ENCODE data around the gene AVP. TPM values are rescaled to one million over a fixed set of nuclear protein-coding genes. Genes with fewer than 3 reads are reported as not detected.

AVP gene
- total and polyA plus RNA-seq, 9 of the 15 experiments (the other 6 are each of a cell fraction or from before 2014, with no cell fraction given): not detected

DNA sequence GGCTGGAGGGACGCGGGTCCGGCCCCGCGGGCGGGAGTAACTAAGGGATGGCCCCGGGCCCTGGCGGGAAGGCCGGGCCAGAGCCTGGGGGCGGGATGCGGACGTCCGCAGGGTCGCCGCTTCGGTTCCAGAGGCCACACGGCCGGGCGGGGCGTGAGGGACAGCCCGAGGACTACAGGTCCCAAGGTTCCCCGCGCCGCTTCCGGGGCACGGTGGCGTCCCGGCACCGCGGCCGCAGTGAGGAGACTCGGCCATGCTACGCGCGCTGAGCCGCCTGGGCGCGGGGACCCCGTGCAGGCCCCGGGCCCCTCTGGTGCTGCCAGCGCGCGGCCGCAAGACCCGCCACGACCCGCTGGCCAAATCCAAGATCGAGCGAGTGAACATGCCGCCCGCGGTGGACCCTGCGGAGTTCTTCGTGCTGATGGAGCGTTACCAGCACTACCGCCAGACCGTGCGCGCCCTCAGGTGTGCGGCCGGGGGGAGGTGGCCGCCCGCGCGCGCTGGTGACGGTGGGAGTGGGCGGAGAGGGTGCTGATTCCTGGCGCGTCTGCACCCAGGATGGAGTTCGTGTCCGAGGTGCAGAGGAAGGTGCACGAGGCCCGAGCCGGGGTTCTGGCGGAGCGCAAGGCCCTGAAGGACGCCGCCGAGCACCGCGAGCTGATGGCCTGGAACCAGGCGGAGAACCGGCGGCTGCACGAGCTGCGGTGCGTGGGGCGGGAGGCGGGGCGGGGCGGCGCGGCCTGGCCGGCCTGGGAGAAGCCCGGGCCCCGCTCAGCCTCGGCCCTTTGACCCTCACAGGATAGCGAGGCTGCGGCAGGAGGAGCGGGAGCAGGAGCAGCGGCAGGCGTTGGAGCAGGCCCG, 38.5 kb downstream of the AVP start, which contains the start of gene MRPS26 (continued):
- no peak for TF ChIP-seq ILF3 (IDR thresholded peaks at IDR 0.05; ENCODE audit: borderline replicate concordance)
- TF ChIP-seq RBFOX2 (IDR thresholded peaks at IDR 0.05; ENCODE audit: low read depth, low read length): peak; percentile 88
- no peak for TF ChIP-seq STAT5A (IDR thresholded peaks at IDR 0.05; ENCODE audit: borderline replicate concordance, low read length)
- TF ChIP-seq ZC3H8 (IDR thresholded peaks at IDR 0.05): no peak
- no peak for TF ChIP-seq ZNF184 (CRISPR knock-in tag; IDR thresholded peaks at IDR 0.05)
- no peak for TF ChIP-seq PHB2 (IDR thresholded peaks at IDR 0.05; ENCODE audit: low read depth)
- no peak for TF ChIP-seq FOXM1 (IDR thresholded peaks at IDR 0.05; ENCODE audit: low read depth)
- TF ChIP-seq FOXM1 (CRISPR knock-in tag; IDR thresholded peaks at IDR 0.05; ENCODE audit: low read depth): no peak; the same call in 1 of the 2 replicates
- no peak for TF ChIP-seq ZNF217 (CRISPR knock-in tag; IDR thresholded peaks at IDR 0.05)
- TF ChIP-seq, protein P1, sequence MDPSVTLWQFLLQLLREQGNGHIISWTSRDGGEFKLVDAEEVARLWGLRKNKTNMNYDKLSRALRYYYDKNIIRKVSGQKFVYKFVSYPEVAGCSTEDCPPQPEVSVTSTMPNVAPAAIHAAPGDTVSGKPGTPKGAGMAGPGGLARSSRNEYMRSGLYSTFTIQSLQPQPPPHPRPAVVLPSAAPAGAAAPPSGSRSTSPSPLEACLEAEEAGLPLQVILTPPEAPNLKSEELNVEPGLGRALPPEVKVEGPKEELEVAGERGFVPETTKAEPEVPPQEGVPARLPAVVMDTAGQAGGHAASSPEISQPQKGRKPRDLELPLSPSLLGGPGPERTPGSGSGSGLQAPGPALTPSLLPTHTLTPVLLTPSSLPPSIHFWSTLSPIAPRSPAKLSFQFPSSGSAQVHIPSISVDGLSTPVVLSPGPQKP (CRISPR knock-in tag; IDR thresholded peaks at IDR 0.05): 0 out of 2 replicates have a peak, but pooled peaks have one; percentile 59
- TF ChIP-seq, protein P2, sequence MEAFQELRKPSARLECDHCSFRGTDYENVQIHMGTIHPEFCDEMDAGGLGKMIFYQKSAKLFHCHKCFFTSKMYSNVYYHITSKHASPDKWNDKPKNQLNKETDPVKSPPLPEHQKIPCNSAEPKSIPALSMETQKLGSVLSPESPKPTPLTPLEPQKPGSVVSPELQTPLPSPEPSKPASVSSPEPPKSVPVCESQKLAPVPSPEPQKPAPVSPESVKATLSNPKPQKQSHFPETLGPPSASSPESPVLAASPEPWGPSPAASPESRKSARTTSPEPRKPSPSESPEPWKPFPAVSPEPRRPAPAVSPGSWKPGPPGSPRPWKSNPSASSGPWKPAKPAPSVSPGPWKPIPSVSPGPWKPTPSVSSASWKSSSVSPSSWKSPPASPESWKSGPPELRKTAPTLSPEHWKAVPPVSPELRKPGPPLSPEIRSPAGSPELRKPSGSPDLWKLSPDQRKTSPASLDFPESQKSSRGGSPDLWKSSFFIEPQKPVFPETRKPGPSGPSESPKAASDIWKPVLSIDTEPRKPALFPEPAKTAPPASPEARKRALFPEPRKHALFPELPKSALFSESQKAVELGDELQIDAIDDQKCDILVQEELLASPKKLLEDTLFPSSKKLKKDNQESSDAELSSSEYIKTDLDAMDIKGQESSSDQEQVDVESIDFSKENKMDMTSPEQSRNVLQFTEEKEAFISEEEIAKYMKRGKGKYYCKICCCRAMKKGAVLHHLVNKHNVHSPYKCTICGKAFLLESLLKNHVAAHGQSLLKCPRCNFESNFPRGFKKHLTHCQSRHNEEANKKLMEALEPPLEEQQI (IDR thresholded peaks at IDR 0.05): no peak
- TF ChIP-seq CHD1 (IDR thresholded peaks at IDR 0.05; ENCODE audit: low read length): no peak
- TF ChIP-seq CBX8 (IDR thresholded peaks at IDR 0.05; ENCODE audit: borderline replicate concordance, extremely low read depth, low read depth, low read length, poor library complexity, severe bottlenecking): no peak
- TF ChIP-seq BRD9 (IDR thresholded peaks at IDR 0.05; ENCODE audit: low read depth, partially characterized antibody): no peak
- TF ChIP-seq ATF7 (IDR thresholded peaks at IDR 0.05): peak; percentile 42; the same call in 1 of the 2 replicates
- TF ChIP-seq, protein P3, sequence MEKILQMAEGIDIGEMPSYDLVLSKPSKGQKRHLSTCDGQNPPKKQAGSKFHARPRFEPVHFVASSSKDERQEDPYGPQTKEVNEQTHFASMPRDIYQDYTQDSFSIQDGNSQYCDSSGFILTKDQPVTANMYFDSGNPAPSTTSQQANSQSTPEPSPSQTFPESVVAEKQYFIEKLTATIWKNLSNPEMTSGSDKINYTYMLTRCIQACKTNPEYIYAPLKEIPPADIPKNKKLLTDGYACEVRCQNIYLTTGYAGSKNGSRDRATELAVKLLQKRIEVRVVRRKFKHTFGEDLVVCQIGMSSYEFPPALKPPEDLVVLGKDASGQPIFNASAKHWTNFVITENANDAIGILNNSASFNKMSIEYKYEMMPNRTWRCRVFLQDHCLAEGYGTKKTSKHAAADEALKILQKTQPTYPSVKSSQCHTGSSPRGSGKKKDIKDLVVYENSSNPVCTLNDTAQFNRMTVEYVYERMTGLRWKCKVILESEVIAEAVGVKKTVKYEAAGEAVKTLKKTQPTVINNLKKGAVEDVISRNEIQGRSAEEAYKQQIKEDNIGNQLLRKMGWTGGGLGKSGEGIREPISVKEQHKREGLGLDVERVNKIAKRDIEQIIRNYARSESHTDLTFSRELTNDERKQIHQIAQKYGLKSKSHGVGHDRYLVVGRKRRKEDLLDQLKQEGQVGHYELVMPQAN (IDR thresholded peaks at IDR 0.05; ENCODE audit: borderline replicate concordance): no peak
- TF ChIP-seq CBX2 (IDR thresholded peaks at IDR 0.05; ENCODE audit: insufficient read depth, low read length, poor library complexity, severe bottlenecking): no peak
- TF ChIP-seq, protein P4, sequence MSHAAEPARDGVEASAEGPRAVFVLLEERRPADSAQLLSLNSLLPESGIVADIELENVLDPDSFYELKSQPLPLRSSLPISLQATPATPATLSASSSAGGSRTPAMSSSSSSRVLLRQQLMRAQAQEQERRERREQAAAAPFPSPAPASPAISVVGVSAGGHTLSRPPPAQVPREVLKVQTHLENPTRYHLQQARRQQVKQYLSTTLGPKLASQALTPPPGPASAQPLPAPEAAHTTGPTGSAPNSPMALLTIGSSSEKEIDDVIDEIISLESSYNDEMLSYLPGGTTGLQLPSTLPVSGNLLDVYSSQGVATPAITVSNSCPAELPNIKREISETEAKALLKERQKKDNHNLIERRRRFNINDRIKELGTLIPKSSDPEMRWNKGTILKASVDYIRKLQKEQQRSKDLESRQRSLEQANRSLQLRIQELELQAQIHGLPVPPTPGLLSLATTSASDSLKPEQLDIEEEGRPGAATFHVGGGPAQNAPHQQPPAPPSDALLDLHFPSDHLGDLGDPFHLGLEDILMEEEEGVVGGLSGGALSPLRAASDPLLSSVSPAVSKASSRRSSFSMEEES (CRISPR knock-in tag; IDR thresholded peaks at IDR 0.05): no peak
- no peak for TF ChIP-seq ZNF175 (CRISPR knock-in tag; IDR thresholded peaks at IDR 0.05; ENCODE audit: low read depth)
- TF ChIP-seq ELF2 (CRISPR knock-in tag; IDR thresholded peaks at IDR 0.05): peak; percentile 70; the same call in 1 of the 2 replicates
- no peak for TF ChIP-seq FUS (optimal IDR thresholded peaks at IDR 0.05; ENCODE audit: low read depth, low read length)

Data from K562 (cell line).